ENCODE results near the gene LTBP3. TPM values are rescaled to one million over a fixed set of nuclear protein-coding genes. Genes with fewer than 3 reads are reported as not detected.

LTBP3 gene
- 83.4 to 114 TPM (median 105 TPM) in 5 replicates for total RNA-seq (2022; extraction: Qiagen RNA extraction)

DNA sequence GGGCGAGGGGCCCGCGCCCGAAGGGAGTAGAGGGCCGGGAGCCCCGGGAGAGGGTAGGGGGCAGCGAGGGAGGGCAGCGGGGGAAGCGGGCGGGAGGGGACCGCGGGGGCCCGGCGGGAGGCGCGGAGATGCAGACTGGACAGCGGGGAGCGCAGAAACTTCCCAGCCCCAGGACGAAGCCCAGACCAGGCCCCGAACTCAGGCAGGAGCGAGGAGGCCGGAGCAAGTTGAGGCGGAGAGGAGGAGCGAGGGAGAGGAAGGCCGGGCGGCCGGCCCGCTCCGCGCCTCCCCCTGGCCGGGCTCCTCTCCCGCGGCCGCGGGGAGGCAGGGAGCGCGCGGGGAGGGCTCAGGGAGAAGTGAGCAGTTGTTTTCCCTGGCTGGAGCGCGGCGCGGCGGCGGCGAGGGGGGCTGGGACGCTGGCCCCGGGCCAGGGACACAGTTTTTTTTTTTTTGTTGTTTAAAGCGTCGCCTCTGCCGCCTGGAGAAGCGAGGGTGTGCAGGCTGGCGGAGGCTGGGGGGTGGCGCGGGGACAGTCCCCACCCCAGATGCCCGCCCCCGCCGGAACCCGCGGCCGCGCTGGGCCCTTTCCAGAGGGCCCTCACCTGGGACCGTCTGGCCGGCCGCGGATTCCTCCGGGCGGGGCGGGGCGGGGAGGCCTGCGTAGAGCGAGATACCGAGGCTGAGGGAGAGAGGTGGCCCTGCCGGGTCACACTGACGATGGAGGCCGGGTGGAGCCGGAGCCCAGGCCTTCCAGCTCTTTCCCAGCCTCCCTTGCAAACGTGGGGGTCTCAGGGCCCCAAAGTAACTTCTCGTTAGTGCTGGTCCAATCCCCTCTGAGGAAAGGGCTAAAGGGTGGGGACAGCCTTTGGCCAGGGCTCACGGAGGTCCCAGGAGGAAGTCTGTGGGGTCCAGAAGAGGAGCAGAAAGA lies at the start of gene LTBP3:
TSS of gene LTBP3 (minus strand) at position 358 of the 928 bp plus-strand sequence. CDS start 400 bp downstream, outside the sequence.

DNA sequence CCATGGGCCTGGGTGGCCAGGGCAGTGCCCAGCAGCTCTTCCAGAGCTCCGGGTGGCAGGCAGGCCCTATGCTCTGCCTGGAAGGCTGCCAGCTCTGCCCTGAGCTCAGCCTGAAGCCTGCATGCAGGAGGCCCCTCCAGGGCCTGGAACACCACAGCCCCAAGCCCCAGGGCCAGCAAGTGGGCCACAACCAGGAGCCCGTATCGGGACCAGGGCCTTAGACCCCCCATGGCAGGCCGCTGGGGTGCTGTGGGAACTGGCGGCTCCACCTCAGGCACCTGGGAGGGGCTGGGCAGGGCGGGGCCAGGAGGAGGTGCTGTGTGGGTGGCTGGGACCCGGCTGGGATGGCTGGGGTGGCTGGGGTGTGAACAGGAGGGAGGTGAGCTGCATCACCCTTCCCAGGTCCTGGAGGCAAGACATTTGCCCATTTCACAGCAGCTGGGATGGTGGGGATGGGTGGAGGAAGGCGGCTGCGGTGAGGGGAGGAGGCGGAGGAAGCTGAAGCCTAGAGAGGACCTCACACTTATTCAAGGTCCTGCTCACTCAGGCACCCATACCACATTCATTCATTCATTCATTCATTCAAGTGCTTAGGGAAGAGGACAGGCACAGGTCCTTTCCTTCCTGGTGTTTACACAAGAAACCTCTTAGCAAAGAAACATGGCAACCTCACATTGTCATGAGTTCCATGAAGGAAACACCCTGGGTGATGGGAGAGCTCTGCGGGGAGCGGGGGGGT lies 37.6 kb upstream of the LTBP3 start, which contains the start of gene KCNK7:
TSS of gene KCNK7 (minus strand) at position 258 of the 739 bp plus-strand sequence. CDS start at position 230, 28 bp downstream.

DNA sequence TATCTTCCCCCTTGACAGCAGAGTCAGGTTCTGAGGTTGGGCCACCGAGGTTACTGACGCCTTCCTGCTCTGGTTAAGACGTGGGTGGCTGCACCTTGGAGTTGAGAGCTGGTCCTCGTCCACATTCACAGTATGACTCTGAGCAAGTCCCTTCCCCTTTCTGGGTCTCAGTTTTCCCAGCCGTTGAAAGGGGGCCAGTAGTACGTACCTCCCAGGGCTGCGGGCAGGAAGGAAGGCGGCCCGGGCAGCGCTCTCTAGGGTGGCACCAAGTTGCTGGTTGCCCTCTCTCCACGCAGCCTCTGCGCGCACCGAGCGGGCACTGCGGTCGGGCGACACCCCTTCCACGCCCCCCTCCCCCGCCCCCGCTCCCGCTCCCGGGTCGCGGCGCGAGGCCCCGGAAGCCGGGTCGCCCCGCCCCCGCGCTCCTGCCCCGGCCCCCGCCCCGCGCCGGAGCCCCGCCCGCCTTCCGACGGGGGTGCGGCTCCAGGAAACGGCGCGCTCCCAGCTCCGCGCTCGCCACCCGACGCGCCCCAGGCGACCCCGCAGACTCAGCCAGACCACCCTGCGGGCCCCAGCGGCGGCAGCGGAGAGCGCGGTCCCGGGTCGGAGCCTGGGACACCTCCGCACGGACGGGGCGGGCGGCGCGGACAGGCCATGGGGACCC lies 17.5 kb upstream of the LTBP3 start, which contains the start of gene EHBP1L1:
TSS of gene EHBP1L1 (plus strand) at position 486 of the 664 bp plus-strand sequence. CDS start 250 bp downstream, outside the sequence.

DNA sequence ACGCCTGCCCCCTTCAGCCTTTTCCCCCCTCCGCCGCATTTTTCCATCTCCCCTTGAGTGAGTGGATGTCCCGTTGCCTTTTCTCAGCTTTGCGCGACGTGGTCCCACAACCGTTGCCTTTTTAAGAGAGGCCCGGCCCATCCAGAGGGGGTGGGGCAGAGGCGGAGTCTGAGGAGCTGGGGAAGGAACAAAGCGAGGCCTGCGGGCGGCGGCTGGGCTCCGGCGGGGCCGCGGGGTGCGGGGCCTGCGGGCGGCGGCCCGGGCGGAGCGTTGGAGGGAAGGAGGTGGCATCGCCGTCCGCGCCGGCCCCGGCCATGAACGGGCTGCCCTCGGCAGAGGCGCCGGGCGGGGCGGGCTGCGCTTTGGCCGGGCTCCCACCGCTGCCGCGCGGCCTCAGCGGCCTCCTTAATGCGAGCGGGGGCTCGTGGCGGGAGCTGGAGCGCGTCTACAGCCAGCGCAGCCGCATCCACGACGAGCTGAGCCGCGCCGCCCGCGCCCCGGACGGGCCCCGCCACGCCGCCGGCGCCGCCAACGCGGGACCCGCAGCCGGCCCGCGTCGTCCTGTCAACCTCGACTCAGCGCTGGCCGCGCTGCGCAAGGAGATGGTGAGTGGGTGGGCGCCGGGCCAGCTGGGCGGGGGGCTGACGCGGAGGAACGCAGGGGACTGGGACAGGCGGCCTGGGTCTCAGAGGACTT lies 14.3 kb upstream of the LTBP3 start, which contains the start of gene FAM89B:
TSS of gene FAM89B (plus strand) at position 183 of the 696 bp plus-strand sequence. CDS start at position 315, 132 bp downstream.

DNA sequence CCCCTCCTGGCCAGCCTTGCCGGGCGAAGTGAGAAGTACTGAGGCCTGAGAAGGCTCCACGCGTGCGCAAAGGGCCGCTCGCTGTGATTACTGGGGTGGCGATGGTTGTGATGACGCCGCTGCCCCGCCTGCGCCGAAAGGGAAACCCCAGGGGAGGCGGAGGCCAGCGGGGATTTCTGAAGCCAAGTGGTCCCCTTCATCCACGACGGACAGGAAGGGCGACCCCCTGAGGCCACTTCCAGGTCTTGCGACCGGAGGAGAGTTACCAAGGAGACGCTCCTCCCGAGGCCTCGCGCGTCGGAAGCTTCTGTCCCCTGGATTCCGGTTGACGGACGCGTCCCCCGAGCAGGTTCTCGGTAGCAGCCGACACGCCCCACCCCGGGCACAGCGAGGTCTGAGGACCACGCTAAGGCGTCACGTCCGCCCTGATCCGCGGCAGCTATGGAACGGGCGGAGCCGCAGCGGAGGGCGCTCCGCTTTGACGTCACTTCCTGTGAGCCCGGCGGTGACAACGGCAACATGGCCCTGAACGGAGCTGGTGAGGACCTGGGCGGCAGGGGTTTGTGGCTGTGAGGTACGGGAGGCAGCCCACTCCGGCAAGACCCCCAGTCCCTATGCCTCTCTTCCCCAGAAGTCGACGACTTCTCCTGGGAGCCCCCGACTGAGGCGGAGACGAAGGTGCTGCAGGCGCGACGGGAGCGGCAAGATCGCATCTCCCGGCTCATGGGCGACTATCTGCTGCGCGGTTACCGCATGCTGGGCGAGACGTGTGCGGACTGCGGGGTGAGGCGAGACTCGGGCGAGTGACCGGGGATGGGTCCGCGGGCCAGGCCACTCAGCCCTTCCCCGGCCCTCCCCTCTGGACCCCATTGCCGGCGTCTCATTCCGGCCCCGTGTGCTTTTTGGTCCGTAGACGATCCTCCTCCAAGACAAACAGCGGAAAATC lies 12.1 kb upstream of the LTBP3 start, which contains the start of gene ZNRD2:
TSS of gene ZNRD2 (plus strand) at position 505 of the 946 bp plus-strand sequence. CDS start at position 520, 15 bp downstream.

DNA sequence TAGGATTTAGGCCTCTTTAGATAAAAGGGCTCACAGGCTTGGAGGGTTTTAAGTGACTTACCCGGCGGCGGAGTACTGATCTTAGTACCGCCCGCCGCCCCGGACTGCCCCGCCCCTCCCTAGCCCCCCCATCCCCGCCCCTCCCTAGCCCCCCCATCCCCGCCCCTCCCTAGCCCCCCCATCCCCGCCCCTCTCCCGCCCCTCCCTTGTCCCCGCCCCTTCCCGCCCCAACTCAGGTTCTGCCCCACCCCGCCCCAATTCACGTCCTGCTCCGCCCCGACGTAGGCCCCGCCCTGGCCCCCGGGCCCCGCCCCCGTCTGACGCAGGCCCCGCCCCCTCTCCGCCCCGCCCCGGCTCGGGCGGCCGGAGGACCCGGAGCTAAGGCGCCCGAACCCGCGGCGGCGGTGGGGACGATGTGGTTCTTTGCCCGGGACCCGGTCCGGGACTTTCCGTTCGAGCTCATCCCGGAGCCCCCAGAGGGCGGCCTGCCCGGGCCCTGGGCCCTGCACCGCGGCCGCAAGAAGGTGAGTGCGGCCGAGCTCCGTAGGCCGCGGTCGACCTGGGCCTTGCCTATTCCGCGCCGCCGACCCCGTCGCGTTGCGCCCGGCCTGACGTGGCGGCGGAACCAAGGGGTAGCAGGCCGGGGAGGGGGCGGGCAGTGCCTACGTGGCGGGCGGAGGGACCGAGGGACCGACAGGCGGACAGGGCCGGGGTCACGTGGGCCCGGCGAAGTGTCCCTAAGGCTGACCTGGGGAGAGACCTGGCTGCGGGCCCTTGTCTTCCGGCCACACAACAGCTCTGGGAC lies 33.2 kb downstream of the LTBP3 start, which contains the start of gene SCYL1:
TSS of gene SCYL1 (plus strand) at position 343 of the 805 bp plus-strand sequence. CDS start at position 414, 71 bp downstream.

DNA sequence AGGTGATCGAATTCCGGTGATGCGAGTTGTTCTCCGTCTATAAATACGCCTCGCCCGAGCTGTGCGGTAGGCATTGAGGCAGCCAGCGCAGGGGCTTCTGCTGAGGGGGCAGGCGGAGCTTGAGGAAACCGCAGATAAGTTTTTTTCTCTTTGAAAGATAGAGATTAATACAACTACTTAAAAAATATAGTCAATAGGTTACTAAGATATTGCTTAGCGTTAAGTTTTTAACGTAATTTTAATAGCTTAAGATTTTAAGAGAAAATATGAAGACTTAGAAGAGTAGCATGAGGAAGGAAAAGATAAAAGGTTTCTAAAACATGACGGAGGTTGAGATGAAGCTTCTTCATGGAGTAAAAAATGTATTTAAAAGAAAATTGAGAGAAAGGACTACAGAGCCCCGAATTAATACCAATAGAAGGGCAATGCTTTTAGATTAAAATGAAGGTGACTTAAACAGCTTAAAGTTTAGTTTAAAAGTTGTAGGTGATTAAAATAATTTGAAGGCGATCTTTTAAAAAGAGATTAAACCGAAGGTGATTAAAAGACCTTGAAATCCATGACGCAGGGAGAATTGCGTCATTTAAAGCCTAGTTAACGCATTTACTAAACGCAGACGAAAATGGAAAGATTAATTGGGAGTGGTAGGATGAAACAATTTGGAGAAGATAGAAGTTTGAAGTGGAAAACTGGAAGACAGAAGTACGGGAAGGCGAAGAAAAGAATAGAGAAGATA lies 59.0 kb downstream of the LTBP3 start, which contains the start of gene MALAT1:
TSS of gene MALAT1 (plus strand) at position 69 of the 736 bp plus-strand sequence.

Other genes with a start within 250 kb of the LTBP3 start
- gene CDC42EP2, start 243.5 kb downstream of the LTBP3 start, total RNA-seq (2022; extraction: Qiagen RNA extraction) = 13.2 to 20.7 TPM (median 16.6 TPM) in 5 replicates
- gene DPF2, start 224.5 kb downstream of the LTBP3 start, total RNA-seq (2022; extraction: Qiagen RNA extraction) = 39.6 to 48.3 TPM (median 41.6 TPM) in 5 replicates
- 0.76 to 1.4 TPM (median 0.90 TPM) in 5 replicates for gene TIGD3, start 203.6 kb downstream of the LTBP3 start, total RNA-seq (2022; extraction: Qiagen RNA extraction)
- gene SLC25A45, start 175.7 kb downstream of the LTBP3 start, total RNA-seq (2022; extraction: Qiagen RNA extraction) = 13.4 to 14.8 TPM (median 14.2 TPM) in 5 replicates
- gene FRMD8, start 171.7 kb downstream of the LTBP3 start, total RNA-seq (2022; extraction: Qiagen RNA extraction) = 50.4 to 58.2 TPM (median 55.8 TPM) in 5 replicates
- gene NEAT1, start 135.6 kb downstream of the LTBP3 start, total RNA-seq (2022; extraction: Qiagen RNA extraction) = 129 to 220 TPM (median 203 TPM) in 5 replicates
- 48.1 to 87.2 TPM (median 67.9 TPM) in 5 replicates for gene MALAT1, start 59.3 kb downstream of the LTBP3 start, total RNA-seq (2022; extraction: Qiagen RNA extraction)
- 50.9 to 60.4 TPM (median 56.0 TPM) in 5 replicates for gene SCYL1, start 33.3 kb downstream of the LTBP3 start, total RNA-seq (2022; extraction: Qiagen RNA extraction)
- gene ZNRD2, start 12.1 kb upstream of the LTBP3 start, total RNA-seq (2022; extraction: Qiagen RNA extraction) = 71.2 to 74.6 TPM (median 73.7 TPM) in 5 replicates
- gene FAM89B, start 14.2 kb upstream of the LTBP3 start, total RNA-seq (2022; extraction: Qiagen RNA extraction) = 22.8 to 49.9 TPM (median 46.2 TPM) in 5 replicates
- 26.1 to 36.0 TPM (median 34.5 TPM) in 5 replicates for gene EHBP1L1, start 17.7 kb upstream of the LTBP3 start, total RNA-seq (2022; extraction: Qiagen RNA extraction)
- 0.08 to 0.93 TPM (median 0.78 TPM) in 5 replicates for gene KCNK7, start 37.4 kb upstream of the LTBP3 start, total RNA-seq (2022; extraction: Qiagen RNA extraction)
- 40.5 to 47.5 TPM (median 45.0 TPM) in 5 replicates for gene MAP3K11, start 55.9 kb upstream of the LTBP3 start, total RNA-seq (2022; extraction: Qiagen RNA extraction)
- 31.4 to 36.0 TPM (median 32.1 TPM) in 5 replicates for gene PCNX3, start 57.4 kb upstream of the LTBP3 start, total RNA-seq (2022; extraction: Qiagen RNA extraction)
- 12.9 to 19.7 TPM (median 16.4 TPM) in 5 replicates for gene SIPA1, start 79.7 kb upstream of the LTBP3 start, total RNA-seq (2022; extraction: Qiagen RNA extraction)
- gene RELA, start 104.6 kb upstream of the LTBP3 start, total RNA-seq (2022; extraction: Qiagen RNA extraction) = 66.4 to 76.8 TPM (median 74.4 TPM) in 5 replicates
- gene KAT5, start 153.9 kb upstream of the LTBP3 start, total RNA-seq (2022; extraction: Qiagen RNA extraction) = 41.2 to 52.5 TPM (median 50.4 TPM) in 5 replicates
- 23.6 to 51.8 TPM (median 47.4 TPM) in 5 replicates for gene RNASEH2C, start 162.4 kb upstream of the LTBP3 start, total RNA-seq (2022; extraction: Qiagen RNA extraction)
- gene AP5B1, start 222.6 kb upstream of the LTBP3 start, total RNA-seq (2022; extraction: Qiagen RNA extraction) = 8.5 to 11.9 TPM (median 10.8 TPM) in 5 replicates
- gene OVOL1, start 228.7 kb upstream of the LTBP3 start, total RNA-seq (2022; extraction: Qiagen RNA extraction) = 0.03 to 0.13 TPM (median 0.08 TPM) in 3 of 5 replicates, not detected in the others